GM12873 (cell line): Measurements from ENCODE around the gene SSRP1.

Experiments
- TF ChIP-seq, protein P1 (sequence below): IDR thresholded peaks from 2 replicates; pipeline ENCODE4 v1.5.1; 2012; ENCODE audit warnings: low read depth, mild to moderate bottlenecking, moderate library complexity, low read length, control low read depth; ENCODE audit not compliant: insufficient read depth; ENCODE audit errors: missing control alignments

The SSRP1 gene

DNA sequence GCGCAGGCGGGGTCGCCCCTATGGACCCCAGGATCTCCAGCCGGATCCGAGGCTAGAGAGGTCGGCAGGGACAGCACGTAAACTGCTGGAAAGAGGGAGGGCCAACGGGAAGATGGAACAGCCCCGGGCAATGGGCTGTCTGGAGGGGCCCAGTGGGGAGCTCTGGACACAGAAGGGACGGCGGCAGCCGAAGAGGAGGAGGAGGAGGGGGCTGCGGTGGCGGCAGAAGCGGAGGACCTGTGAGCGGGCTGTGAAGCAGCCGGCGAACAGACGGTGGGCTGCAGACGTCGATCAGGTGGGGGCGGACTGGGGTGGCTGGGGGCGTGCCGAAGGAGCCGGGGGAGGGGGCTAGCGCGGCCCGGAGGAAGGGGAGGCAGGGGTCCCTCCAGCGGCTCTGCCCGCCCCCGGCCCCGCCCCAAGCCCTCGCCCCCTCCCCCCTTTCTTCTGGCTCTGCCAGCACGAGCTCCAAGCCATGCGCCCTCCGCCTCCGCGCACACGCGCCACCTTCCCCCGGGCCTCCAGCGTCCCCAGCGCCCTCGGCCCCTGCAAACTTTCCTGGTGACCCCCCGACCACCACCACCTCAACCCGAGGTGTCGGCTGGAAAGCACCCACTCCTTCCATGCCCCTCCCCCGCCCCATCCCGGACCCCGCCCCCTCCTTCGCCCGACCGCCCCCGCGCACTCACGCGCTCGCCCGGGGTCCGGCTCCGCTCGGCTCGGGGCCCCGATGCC lies 11.4 kb downstream of the SSRP1 start:
- TF ChIP-seq, protein P1, sequence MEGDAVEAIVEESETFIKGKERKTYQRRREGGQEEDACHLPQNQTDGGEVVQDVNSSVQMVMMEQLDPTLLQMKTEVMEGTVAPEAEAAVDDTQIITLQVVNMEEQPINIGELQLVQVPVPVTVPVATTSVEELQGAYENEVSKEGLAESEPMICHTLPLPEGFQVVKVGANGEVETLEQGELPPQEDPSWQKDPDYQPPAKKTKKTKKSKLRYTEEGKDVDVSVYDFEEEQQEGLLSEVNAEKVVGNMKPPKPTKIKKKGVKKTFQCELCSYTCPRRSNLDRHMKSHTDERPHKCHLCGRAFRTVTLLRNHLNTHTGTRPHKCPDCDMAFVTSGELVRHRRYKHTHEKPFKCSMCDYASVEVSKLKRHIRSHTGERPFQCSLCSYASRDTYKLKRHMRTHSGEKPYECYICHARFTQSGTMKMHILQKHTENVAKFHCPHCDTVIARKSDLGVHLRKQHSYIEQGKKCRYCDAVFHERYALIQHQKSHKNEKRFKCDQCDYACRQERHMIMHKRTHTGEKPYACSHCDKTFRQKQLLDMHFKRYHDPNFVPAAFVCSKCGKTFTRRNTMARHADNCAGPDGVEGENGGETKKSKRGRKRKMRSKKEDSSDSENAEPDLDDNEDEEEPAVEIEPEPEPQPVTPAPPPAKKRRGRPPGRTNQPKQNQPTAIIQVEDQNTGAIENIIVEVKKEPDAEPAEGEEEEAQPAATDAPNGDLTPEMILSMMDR = no peak

DNA sequence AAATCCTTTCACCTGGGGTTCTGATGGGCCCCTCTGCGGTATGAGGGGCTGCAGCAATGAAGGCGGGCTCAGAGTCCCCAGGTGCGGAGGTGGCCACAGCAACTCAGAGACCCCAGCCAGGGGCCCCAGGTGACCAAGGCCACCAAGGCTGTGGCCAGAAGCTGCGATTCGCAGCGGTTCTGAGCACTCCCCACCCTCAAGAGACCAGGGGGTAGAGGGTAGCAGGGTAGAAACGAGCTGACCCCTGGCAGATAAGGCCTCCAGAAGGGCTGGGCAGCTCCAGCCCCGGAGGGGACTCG lies 11.9 kb downstream of the SSRP1 start:
- TF ChIP-seq, protein P1 = no peak

DNA sequence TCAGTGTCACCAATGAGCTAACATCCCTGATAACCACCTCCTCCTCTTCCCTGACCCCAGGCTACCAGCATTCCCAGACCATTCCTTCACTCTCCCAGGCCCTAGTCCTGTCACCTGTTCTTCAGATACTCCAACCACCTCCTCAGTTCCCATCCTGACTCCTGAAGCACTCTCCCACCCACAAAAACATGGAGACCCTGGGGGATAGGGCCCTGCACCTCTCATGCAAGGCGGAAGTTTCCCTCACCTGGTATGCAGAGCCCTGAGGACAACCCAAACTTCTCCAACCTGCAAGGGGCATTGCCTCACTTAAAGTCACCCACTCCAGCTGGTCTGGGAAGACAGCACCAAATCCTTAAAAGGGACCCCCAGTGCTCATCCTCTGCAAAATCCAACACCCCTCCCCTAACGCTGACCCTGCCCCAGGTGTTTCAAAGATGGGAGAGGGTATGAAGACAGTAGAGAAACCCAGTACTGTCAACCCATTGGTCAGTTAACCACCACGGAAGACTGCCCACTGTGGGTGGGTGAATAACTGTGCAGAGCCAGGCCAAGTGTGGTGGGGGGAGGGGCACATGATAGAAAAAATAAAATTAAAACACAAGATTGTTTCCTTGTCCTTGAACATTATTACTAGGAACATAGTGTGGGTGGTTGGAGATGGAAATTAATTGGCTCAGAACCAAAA lies 12.4 kb downstream of the SSRP1 start:
- TF ChIP-seq, protein P1 = no peak

DNA sequence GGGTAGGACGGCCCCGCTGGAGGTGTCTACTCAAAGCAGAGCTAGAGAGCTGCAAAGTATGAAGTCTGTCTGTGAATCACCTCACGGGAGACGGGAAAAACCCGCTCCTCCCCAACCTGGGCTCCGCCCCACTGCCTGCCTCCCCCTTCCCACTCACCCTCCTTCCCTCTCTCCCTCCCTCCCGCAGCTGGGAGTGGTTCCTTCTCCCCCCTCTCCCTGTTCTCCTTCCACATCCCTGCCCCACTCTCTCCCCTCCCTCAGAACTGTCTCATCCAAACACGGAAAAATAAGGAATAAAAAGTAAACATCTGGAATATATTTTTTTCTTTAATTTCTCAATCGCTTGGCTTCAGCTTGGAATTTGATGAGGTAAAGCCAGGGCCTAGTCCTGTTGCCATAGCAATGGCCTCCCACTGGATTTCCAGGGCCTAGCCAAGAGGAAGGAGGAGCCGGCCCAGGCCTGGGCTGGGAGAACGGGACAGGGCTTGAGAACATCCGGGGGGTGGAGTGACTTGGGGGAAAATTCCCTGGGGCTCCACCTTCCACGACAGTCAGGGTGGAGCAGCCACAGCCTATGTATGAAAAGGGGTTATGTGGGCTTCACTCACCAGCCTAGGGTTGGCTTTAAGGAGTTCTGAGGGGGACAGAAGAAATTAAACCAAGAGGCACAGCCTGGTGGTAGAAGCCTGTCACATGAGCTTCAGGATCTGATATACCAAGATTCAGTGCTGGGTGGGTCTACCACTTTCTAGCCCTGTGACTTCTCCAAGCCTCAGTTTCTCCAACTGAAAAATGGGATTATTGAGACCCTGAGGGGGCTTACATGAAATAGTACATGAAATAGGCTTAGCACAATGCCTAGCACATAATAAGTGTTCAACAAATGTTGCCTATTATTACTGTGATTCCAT lies 13.2 kb downstream of the SSRP1 start:
- TF ChIP-seq, protein P1 = no peak

DNA sequence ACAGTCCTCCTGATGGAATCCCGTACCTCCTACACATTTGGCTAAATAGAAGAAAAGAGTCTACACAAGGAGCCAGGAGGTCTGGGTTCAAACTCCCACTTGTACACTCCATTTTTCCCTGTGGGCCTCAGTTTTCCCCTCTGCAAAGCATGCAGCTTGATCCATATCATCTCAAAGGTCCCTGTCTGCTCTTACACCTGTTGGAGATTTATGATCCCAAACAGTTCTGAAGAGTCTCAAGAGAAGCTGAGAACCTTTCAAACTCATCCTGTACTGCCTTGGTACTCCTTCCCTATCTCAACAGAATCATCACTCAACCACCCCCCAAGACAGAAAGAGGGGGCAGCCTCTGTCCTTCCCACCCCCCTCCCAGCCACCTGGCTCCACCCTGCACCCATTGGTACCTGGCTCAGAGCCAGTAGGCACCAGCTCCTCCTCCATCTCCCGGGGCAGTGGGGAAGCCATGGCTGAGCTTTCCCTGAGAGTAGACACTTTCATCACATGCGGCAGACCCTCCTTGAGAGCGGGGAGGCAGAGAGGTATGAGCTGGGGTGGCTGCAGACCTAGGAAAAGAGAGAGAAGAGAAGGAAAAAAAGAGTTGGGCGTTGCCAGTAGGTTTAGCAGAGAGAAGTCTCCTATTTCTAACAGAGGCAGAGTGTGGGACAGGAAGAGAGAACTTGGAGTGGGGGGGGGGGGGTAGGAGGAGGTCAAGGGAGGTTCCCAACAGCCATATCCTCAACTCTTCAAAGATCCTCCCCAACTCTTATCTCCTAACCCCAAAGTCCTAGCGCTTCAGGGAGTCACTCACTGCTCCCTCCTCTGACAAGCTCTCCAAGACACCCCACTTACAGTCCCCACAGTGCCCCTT lies 14.1 kb downstream of the SSRP1 start:
- TF ChIP-seq, protein P1 = no peak

DNA sequence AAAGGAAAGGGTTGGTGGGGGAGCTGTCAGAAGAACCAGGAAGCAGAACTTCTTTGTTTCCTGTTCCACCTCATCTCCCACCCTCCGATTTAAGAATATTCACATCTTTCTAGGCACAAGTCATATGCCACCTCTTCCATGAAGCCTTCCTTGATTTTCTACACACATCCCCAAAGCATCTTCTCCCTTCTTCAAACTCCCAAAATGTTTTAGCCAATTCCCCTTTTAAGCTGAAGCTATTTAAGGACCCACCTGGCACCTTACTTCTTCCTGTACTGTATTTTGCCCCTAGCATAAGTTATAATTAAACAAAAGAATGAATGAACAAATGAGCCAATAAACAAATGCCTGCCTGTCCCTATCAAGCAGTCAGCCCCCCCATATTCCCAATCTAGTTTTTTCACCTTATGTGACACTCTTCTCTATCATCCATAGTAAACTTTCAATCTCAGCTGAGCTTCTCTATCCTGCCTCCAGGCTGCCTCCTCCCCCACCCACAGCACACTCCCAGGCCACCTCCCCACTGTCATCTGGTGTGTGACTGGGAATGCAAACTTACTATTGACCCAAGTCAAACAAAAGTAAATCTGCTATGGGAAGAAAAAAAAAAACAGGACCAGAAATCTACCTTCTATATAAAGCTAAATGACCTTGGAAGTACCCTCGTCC lies 14.8 kb downstream of the SSRP1 start:
- TF ChIP-seq, protein P1 = no peak
